HTERT RPE-1 (cell line): ENCODE measurements around the gene KIF16B.

Source experiments
- in situ Hi-C: fragments of 300-500 bp; cut with MboI; formaldehyde crosslinking; loops from 4 replicates; pipeline ENCODE4 v1.14.3; 2020; ENCODE audit warnings: low sequenced_read_pairs

Gene KIF16B

DNA sequence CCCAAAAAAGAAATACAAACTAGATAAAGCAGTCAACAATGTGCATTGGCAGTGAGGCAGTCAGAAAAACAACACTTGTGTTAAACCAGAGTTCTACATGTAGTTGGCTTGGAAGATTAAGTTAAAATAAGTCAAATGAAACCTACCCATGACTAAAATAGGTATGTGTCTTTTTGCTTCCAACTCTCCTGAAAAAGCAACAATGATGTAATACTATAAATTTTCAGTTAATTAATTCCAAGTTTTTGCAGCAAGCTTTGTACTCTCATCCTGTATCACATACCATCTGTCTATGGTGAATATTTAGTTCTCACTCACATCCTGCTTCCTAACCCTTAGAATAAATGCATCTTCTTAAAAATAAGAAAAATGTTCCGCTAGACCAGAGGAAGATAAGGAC lies 261.5 kb downstream of the KIF16B start:
- in situ Hi-C loops, result no loop called here

DNA sequence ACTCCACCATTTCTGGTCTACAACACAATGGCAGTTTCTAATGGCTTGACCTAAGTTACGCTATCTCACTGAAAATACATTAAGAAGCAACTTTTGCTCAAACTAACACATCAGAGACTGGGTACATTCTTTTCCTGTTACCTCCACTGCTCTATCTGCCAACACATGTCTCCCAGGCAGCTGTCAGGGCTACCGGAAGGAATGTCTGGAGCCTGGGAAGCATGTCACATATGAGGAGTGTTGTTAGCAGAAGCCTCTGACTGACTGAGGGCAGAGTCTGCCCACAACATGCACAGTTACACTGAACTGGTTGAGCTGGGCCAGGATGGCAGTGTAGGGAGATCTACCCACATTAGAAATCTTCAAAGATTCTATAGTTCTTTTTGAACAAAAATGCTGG lies 264.5 kb downstream of the KIF16B start:
- in situ Hi-C loops, result no loop called here

DNA sequence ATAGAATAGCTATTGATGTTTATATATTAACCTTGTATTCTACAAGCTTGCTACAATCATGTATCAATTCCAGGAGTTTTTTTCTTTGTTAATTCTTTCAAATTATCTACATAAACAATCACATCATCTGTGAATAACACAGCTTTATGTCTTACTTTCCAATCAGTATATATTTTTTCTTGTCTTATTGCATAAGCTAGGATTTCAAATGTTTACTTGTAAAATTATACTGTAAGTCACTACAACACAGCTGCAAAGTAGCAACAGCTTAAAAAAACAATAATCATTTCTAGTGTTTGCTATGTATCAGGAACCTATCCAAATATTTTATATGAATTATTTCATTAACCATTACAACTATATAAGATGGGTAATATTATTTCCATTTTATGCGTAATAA lies 270.4 kb downstream of the KIF16B start:
- in situ Hi-C loops, result no loop called here

DNA sequence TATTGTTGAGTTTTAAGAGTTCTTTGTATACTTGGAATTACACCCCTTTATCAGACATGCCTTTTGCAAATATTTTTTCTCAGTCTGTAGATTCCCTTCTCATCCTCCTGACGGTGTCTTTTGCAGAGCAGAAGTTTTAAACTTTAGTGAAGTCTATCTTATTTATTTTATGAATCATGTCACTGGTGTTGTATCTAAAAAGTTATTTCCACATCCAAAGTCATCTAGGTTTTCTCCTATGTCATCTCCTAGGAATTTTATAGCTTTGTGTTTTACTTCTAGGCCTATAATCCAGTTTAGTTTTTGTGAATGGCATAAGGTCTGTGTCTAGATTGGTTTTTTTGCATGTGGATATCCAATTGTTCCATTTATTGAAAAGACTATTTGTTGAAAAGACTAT lies 271.3 kb downstream of the KIF16B start:
- in situ Hi-C loops, result no loop called here

DNA sequence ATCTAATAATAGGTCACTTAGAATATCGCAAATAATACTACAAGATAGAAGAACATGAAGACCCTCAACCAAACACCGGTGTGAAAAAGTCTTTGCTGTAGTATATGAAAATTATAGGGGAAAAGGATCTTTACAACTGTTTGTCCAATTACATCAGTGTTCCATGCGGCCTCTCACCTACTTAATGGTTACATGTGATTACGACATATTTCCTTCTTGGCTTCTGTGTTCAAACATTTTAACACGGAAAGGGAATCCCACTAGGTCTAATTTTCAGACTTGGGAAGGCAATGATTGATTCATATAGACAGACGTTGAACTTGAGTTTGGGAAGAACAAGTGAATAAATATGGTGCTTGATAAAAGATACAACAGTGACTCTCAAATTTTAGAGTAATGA lies 273.4 kb downstream of the KIF16B start:
- in situ Hi-C loops, result no loop called here

DNA sequence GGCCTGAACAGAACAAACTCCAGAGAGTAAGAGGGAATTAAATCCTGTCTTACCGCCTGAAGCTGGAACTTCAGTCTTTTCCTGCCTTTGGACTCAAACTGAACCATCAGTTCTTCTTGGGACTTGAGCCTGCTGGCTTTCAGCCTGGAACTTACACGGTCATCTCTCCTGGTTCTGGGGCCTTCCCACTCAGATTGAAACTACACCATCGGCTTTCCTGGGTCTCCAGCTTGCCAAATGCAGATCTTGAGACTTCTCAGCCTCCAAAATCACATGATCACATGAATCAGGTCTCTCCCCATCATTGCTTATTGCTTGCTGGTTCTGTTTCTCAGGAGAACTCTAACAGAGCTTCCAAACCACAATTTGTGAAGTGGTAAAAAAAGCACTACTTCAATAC lies 276.3 kb downstream of the KIF16B start:
- in situ Hi-C loops, result no loop called here

DNA sequence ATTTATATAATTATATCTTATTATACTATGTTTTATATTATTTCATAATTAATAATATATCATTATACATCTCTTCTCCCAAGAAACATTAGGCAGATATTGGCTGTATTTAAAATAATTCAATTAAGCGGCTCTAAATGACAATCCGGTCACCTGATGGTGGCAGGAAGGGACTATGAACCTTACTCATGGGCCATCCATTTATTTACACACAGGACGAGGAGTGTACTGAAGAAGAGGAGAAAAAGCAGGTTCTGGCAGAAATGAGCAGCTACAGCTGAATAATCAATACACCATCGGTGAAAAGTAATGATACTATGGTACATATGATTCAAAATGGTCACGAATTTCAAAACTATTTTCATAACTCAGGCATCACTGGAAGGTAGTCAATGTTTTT lies 277.7 kb downstream of the KIF16B start:
- in situ Hi-C loops, result no loop called here

DNA sequence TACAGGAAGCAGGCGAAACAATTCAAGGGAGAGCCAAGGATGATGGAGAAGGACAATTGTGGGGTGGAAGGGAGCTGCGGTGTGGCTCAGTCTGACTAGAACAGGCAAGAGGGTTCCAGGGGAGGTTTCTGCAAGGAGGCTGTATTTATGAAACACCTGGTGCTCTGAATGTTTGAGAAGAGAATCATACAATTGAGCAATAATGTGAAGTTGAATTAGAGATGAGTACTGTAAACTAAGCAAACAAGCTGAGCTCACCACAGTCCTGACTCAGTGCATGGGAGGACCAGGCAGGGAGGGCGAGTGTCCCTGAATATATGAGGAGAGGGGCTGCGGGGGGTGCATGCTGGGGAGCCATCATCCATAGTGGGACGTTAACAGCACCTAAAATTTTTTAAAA lies 279.7 kb downstream of the KIF16B start:
- in situ Hi-C loops, result no loop called here

DNA sequence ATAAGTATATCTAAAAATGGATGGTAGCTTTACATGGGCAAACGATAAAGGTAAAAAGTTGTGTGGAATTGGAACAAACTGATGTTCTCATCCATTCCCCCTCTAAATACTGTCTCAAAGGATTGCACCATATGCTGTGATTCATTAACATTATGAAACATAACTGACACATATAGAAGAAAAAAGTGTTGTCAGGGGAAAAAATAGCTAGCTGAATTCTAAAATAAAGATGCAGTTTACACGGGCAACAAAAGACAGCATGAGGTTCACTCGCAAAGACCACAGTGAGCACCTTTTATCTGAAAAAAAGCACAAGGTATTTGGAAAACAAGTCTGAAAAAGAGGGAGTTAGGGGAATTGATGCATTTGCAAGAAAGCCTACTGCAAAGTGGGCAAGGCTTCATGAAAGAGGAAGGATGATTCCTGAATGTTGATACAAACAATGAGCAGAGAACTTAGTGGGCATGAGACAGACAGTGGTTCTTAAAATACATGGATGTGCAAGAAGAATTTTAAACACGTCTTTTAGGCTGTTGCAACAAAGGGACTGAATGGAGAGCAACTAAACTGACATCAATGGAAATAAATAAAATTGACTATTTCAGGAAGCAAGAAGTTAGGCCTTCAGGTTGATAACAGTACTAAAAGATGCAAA lies 280.9 kb downstream of the KIF16B start:
- in situ Hi-C loops, result no loop called here

DNA sequence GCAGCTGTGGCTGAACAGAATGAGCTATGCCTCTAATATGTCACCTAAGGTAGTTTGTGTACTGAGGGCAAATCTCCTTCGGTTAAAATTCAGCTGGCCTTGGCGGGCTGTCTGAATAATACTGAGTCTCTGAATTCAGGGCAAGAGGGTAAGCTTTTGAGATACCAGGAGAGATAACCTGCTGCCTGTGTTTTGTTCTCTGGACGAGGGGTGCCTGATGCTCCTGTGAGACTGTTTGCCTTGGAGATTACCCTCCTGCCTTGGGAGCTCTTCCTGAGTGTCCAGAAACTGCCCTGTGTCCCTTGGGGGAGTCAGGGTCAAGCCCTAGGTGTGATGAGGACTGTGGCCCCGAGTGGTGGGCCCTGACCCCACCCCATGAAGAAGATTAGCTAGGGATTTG lies 282.9 kb downstream of the KIF16B start:
- in situ Hi-C loops, result no loop called here

DNA sequence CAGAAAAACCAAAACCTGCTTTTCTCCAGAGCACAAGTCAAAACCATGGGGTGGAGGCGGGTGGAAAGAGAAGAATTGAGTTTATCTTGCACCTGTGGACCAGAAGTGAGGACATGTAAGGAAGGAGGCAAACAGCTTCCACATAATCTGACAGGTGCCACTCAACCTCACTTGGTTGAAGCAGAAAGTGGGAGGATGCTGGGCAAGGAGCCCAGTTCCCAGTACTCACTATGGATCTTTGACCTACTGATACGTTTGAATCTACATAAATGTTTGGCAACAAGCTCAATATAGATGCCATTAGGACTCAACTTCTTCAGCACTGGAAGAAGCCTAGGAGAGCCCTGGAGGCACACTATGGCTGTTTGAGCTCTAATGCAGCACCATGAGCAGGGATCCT lies 285.5 kb downstream of the KIF16B start:
- in situ Hi-C loops, result no loop called here

DNA sequence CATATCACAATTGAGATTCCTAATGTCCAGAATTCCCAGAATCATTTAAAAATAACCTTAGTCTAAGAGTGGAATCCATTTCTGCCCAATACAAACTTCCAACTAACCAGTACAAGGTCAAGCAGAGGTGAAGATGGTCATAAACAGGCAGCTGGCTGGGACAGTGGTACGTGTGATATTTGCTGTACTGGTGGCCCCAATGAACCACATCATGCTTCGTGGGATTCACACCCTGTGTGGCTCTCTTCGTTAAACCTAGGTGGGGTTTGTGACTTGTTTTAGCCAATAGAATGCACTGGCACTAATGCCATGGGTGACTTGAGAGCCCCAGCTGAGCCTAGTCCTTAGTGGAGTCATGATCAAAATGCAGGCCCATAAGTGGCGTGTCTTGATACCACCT lies 286.6 kb downstream of the KIF16B start:
- in situ Hi-C loops, result no loop called here

DNA sequence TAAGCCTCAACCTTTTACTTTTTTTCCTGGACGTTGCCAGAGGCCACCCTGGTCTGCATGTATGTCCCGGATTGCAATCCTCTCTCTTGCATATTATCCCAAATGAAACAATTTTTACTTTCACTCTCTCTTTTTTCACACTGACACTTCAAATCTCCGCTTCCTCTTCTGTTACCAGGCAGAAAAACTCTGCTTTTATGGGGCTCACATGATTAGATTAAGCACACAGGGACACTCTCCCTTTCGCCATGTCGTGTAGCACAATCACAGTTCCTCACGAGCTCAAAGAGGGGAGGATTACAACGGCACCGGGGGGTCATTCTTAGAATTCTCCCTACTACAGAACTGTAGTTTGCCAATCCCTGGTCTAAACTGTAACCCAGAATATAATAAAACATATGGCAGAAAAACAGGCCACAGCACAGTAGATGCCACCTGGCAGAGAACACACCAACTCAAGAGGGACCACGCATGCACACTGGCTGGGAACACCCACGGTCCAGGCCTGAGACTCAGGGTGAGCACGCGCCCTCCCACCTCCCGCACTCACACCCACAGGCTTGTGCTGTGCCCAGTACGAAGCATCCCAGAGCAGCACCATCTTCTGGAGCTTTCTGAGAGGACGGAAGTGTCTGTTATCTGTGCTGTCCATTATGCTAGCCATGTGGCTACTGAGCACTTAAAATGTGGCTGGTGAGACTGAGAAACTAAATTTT lies 288.7 kb downstream of the KIF16B start:
- in situ Hi-C loops, result no loop called here

DNA sequence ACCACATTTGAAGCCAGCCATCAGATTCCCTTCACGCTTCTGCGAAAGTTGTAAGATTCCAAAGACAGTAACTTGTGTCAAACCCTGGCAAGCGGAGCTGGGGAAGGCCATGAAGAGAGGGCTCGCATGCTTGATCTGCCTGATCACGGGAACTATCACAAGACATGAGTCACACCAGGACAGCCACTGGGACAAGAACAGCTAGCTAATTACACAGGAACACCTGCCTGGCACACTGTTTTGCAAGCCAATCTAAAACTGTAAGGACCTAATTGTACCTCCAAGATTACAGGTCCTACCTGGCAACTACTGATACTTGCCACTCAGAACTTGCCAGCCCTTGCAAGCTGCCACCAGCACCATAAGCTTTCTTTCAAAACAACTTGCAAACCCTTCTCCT lies 289.3 kb downstream of the KIF16B start:
- in situ Hi-C loops, result no loop called here

DNA sequence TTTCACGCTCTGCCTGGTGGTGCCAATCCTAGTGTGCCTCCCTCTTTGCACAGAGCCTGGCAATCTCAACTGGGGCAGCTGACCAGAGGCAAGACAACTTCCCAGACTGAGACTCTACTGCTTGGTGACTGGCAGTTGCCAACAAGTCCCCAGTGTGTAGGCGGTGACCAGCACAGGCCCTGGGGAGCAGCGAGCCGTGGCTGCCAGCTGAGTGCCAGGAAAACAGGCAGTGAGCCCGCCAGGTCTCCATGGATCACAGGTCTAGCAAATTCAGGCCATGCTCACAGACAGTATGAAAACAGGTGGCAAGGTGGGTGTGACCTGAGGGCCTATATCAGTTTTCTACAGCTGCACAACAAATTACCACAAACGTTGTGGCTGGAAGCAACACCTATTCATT lies 289.9 kb downstream of the KIF16B start:
- in situ Hi-C loops, result no loop called here

DNA sequence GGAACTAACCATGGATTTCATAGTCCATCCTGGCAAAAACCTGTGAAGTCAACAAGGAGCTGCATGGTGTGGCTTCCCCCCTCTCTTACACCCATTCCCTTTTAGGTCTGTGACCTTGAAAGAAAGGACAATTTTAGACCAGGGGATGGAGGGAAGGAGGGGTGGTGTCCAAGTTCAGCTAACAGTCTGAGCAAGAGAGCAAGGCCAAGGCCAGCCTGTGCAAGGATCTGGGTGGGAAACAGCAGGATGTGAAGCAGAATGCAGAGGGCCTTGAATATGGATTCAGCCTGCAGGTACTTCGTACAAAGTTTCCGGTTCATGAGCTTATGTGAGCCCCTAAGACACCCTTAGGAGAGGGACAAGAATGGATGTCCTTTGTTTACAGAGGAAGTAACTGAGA lies 293.0 kb downstream of the KIF16B start:
- in situ Hi-C loops, result no loop called here

DNA sequence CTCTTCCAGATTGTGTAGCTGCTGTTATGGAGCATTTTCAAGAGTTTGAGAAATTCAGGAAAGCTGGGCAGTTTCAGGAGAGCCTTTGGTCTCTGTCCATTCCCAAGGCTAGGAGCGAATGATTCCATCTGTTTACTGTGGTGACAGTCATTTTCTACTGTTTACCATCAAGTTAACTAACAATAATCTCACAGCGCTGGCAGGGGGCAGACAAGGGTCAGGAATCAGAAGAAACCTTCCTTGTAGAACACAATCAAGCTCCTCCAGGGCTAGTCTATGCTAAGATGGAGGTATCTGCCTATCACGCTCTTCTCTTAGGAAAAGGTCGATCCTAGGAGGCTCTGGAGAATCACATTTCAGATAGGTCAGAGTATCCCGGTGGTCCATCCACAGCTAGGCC lies 293.9 kb downstream of the KIF16B start:
- in situ Hi-C loops, result no loop called here

DNA sequence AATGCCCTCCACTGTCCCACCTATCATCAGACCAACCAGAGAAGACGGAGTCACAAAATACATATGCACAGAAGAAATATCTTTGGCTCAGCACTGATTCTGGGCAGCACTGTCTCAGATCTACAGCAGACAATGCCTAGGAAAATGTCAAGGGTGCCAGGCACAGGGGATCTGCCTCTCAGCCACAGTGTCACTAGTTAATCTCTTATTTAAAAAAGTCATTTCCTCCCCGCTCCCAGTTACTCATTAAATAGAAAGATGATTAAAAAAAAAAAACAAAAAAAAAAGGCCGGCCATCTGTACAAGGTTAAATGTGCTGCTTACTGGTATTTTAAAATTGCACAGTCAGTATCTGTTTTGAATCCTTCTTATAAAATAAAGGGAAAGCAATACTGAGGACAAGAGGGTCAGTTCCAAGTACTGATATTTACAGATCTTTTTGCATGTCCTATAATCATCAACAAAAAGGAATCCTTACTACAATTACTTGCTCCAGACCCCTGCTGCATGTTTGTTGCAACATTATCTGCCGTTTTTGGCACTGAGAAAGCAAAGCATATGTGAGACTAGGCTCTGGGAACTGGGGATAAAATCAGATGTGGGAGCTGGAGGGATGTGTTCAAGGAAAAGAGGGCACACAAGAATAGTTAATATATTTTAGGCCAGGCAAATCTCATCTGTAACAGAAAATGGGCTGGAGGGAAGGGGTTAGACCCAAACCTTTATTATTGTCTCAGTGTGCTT lies 299.3 kb downstream of the KIF16B start:
- in situ Hi-C loops, result no loop called here

DNA sequence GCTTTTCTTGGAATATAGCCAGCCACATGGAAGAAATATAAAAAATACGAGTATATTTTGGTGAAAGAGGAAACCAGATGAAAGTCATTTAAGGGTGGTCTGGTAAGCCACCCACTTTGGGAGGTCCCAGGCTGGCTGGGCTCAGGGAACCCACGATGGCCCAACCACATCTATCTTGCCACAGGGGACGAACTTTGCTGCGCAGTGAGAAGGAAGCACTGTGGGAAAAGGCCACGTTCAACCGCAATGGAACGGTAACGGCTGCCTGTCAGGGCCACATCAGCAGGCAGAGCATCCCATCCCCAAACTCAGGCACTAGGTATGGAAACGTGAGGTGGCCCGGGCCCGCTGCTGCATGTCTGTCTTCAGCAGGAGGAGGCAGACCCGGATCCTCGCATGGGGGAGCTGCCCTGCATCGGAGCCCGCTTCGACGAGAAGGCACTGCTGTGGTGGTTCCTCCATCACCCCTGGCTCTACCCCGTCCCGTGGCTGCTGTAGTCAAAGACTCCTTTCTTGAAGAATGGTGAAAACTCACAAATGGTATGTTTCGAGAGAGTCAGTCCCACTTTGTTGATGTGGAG lies 300.4 kb downstream of the KIF16B start:
- in situ Hi-C loops, result no loop called here

DNA sequence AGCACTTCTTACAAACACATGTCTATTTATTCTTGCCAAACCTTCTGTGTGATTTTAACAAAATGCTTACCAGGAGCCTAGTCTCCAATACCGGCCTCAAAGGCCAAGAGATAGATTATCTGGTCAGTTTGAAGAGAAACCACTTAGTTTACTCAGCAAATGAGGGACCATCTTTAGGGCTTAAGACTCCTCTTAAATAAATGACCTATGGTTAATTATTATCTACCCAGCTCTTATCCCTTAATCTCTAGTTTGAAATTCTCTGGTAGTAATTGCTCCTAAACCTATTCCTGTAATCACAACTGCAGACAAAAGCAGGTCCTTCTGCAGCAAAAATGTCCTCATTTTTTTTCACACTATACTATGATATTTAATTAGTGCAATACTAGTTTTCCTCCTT lies 301.8 kb downstream of the KIF16B start:
- in situ Hi-C loops, result no loop called here

DNA sequence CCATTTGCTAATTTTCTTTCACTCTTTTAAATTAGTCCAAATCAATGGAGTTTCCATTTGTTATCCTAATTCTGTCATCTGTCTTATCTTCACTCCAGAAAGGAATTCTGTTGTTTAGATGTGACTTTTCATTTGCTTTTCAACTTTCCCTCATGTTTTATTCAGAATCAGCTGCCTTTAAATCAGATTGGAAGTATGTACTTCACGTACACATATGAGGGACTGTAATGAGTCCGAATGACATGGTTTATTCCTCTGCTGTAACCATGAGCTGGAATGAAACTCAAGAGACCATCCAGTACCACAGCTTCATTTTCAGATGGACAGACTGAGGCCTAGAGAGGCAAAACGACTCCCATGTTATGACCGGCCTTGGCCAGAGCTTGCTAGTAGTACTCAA lies 302.3 kb downstream of the KIF16B start:
- in situ Hi-C loops, result no loop called here
